H1 (cell line): Measurements from ENCODE around the gene CISTR. TPM values are rescaled to one million over a fixed set of nuclear protein-coding genes. Genes with fewer than 3 reads are reported as not detected.

ENCODE experiments used
- CTCF ChIA-PET: fragments of 300-600 bp; sonication (Branson Sonifier 250); formaldehyde crosslinking; loops from one replicate; lab custom pipeline; 2021; ENCODE audit not compliant: partially characterized antibody; lab: Charles Lee
- POLR2A ChIA-PET: fragments of 300-600 bp; sonication (Branson Sonifier 250); formaldehyde crosslinking; loops from one replicate; lab custom pipeline; 2021; ENCODE audit warnings: inconsistent platforms; ENCODE audit not compliant: partially characterized antibody; lab: Charles Lee
- DNase-seq, 2 experiments: peaks; one replicate each; pipeline versions ENCODE4 v3.0.0 to v3.0.0-alpha.2; 2010 to 2022; ENCODE audit warnings: low spot score in 2 of 2, low read depth in 1 of 2, mixed read lengths in 1 of 2
- FAIRE-seq: peaks from 2 replicates; lab custom pipeline; 2011; peaks lifted over from hg19 to GRCh38; lab: Jason Lieb, UNC
- H2AFZ ChIP-seq: 2 replicates; pipeline ENCODE4 v1.8.1; 2012; ENCODE audit warnings: low read length, inconsistent platforms
- H2AK5ac ChIP-seq: 2 replicates; pipeline ENCODE4 v1.6.1; 2013; ENCODE audit warnings: low read depth, low read length
- H2BK120ac ChIP-seq: replicated peaks from 2 replicates; pipeline ENCODE3; 2013; ENCODE audit warnings: low read depth, low read length, inconsistent platforms
- H2BK12ac ChIP-seq: 2 replicates; pipeline ENCODE4 v1.6.1; 2013; ENCODE audit warnings: low read depth, low read length
- H2BK15ac ChIP-seq: 2 replicates; pipeline ENCODE4 v1.6.1; 2013; ENCODE audit warnings: low read length
- H2BK20ac ChIP-seq: 2 replicates; pipeline ENCODE4 v1.6.1; 2013; ENCODE audit warnings: low read length
- H2BK5ac ChIP-seq: 2 replicates; pipeline ENCODE4 v1.6.1; 2013; ENCODE audit warnings: low read depth, low read length
- H3K14ac ChIP-seq: 2 replicates; pipeline ENCODE4 v1.6.1; 2013; ENCODE audit warnings: inconsistent platforms; ENCODE audit not compliant: insufficient read length
- H3K18ac ChIP-seq: 2 replicates; pipeline ENCODE4 v1.6.1; 2013; ENCODE audit warnings: low read length; ENCODE audit errors: extremely low read depth
- H3K23ac ChIP-seq: 2 replicates; pipeline ENCODE4 v1.6.1; 2013; ENCODE audit warnings: inconsistent platforms; ENCODE audit not compliant: insufficient read length
- H3K23me2 ChIP-seq: 2 replicates; pipeline ENCODE4 v1.6.1; 2013; ENCODE audit warnings: low read depth, low read length
- H3K27ac ChIP-seq: 2 replicates; pipeline ENCODE4 v1.6.1; 2011; ENCODE audit warnings: low read depth, low read length, inconsistent platforms
- H3K27me3 ChIP-seq, 4 experiments: replicated peaks in 1 of 4; 1 replicate in 1 of 4; 2 replicates in 3 of 4; pipeline versions ENCODE4 v1.6.1 to v1.8.1; 2011 to 2013; ENCODE audit warnings: low read length in 3 of 4, mild to moderate bottlenecking in 3 of 4, inconsistent platforms in 2 of 4, mixed read lengths in 2 of 4, moderate library complexity in 1 of 4; ENCODE audit not compliant: control insufficient read depth in 3 of 4, insufficient read depth in 3 of 4; ENCODE audit errors: extremely low read depth in 1 of 4
- H3K36me3 ChIP-seq, 4 experiments: 2 replicates each; pipeline versions ENCODE4 v1.6.1 to v1.8.1; 2011 to 2013; ENCODE audit warnings: mild to moderate bottlenecking in 4 of 4, low read length in 3 of 4, moderate library complexity in 2 of 4, control low read depth in 1 of 4, inconsistent platforms in 1 of 4; ENCODE audit not compliant: insufficient read depth in 4 of 4, control insufficient read depth in 2 of 4
- H3K4ac ChIP-seq: replicated peaks from 2 replicates; pipeline ENCODE3; 2013; ENCODE audit warnings: low read length, low read depth, mixed read lengths, inconsistent platforms; ENCODE audit not compliant: insufficient read length
- H3K4me1 ChIP-seq, 4 experiments: replicated peaks in 1 of 4; 1 replicate in 1 of 4; 2 replicates in 3 of 4; pipeline versions ENCODE4 v1.6.1 to v1.8.1; 2011 to 2013; ENCODE audit warnings: low read length in 3 of 4, inconsistent platforms in 2 of 4, mixed read lengths in 1 of 4; ENCODE audit not compliant: insufficient read depth in 4 of 4, control insufficient read depth in 3 of 4
- H3K4me2 ChIP-seq, 2 experiments: 2 replicates each; pipeline versions ENCODE4 v1.6.1 to v1.8.1; 2011 to 2013; ENCODE audit warnings: low read depth in 2 of 2, low read length in 2 of 2, control low read depth in 1 of 2, inconsistent platforms in 1 of 2, mild to moderate bottlenecking in 1 of 2; ENCODE audit not compliant: insufficient read depth in 1 of 2
- H3K4me3 ChIP-seq, 4 experiments: fragments of 200-600, 300-600 bp in 1 of 4; sonication (generic), shearing (Covaris generic), sonication (Bioruptor Twin) in 1 of 4; 2 replicates each; pipeline versions ENCODE4 v1.5.1 to v1.8.1; 2011 to 2016; ENCODE audit warnings: low read length in 4 of 4, low read depth in 3 of 4, control low read depth in 2 of 4, inconsistent platforms in 2 of 4, mild to moderate bottlenecking in 2 of 4, mixed read lengths in 1 of 4, moderate library complexity in 1 of 4; ENCODE audit not compliant: insufficient read depth in 2 of 4; ENCODE audit errors: extremely low read depth in 1 of 4
- H3K56ac ChIP-seq: replicated peaks from 2 replicates; pipeline ENCODE3; 2013; ENCODE audit warnings: low read depth, mild to moderate bottlenecking, mixed read lengths, low read length, inconsistent platforms; ENCODE audit not compliant: insufficient read length
- H3K79me1 ChIP-seq: 2 replicates; pipeline ENCODE4 v1.6.1; 2013; ENCODE audit warnings: low read depth, low read length, control low read depth
- H3K79me2 ChIP-seq, 2 experiments: 2 replicates each; pipeline versions ENCODE4 v1.6.1 to v1.8.1; 2012 to 2013; ENCODE audit warnings: low read length in 2 of 2, mild to moderate bottlenecking in 2 of 2, inconsistent platforms in 1 of 2; ENCODE audit not compliant: insufficient read depth in 2 of 2, control insufficient read depth in 1 of 2
- H3K9ac ChIP-seq, 4 experiments: replicated peaks in 1 of 4; 1 replicate in 1 of 4; 2 replicates in 3 of 4; pipeline versions ENCODE4 v1.6.1 to v1.8.1; 2011 to 2013; ENCODE audit warnings: low read depth in 3 of 4, low read length in 3 of 4, control low read depth in 2 of 4, mild to moderate bottlenecking in 2 of 4, moderate library complexity in 2 of 4, inconsistent platforms in 1 of 4; ENCODE audit errors: extremely low read depth in 1 of 4
- H3K9me3 ChIP-seq, 2 experiments: 2 replicates each; pipeline versions ENCODE4 v1.6.1 to v1.8.1; 2012 to 2013; ENCODE audit warnings: mild to moderate bottlenecking in 2 of 2, moderate library complexity in 2 of 2, control low read depth in 1 of 2, inconsistent platforms in 1 of 2, low read depth in 1 of 2, low read length in 1 of 2, mixed read lengths in 1 of 2; ENCODE audit not compliant: insufficient read depth in 2 of 2
- H4K20me1 ChIP-seq, 2 experiments: replicated peaks in 1 of 2; 2 replicates each; pipeline versions ENCODE3 to v1.8.1; 2011 to 2013; ENCODE audit warnings: inconsistent platforms in 2 of 2, low read length in 2 of 2, mild to moderate bottlenecking in 1 of 2; ENCODE audit not compliant: insufficient read depth in 2 of 2, control insufficient read depth in 1 of 2
- H4K5ac ChIP-seq: 2 replicates; pipeline ENCODE4 v1.6.1; 2013; ENCODE audit warnings: low read length, low read depth, mixed read lengths, inconsistent platforms; ENCODE audit not compliant: insufficient read length
- H4K8ac ChIP-seq: 2 replicates; pipeline ENCODE4 v1.8.0; 2013; ENCODE audit warnings: mild to moderate bottlenecking, moderate library complexity, low read length, inconsistent platforms; ENCODE audit not compliant: insufficient read depth; ENCODE audit errors: extremely low read depth
- H4K91ac ChIP-seq: replicated peaks from 2 replicates; pipeline ENCODE3; 2013; ENCODE audit warnings: low read length, mixed read lengths, inconsistent platforms; ENCODE audit not compliant: insufficient read length
- ASH2L ChIP-seq: fragments of 200-600, 300-600 bp; sonication (generic); IDR thresholded peaks from one replicate; pipeline ENCODE4 v1.7.1; 2017; ENCODE audit warnings: low read length
- CHD2 ChIP-seq: IDR thresholded peaks from 2 replicates; pipeline ENCODE4 v1.6.1; 2012; ENCODE audit warnings: low read length, improper control_type of control experiment
- CREB1 ChIP-seq: IDR thresholded peaks from 2 replicates; pipeline ENCODE4 v1.6.1; 2012; ENCODE audit warnings: inconsistent platforms
- EGR1 ChIP-seq: IDR thresholded peaks from 2 replicates; pipeline ENCODE4 v1.6.1; 2011; ENCODE audit warnings: low read depth, low read length, borderline replicate concordance
- EZH2 ChIP-seq: fragments of 200-600 bp; sonication (generic); IDR thresholded peaks from 2 replicates; pipeline ENCODE4 v1.7.1; 2012; ENCODE audit warnings: low read depth, mild to moderate bottlenecking, moderate library complexity, low read length, inconsistent platforms; ENCODE audit not compliant: severe bottlenecking
- KDM4A ChIP-seq: IDR thresholded peaks from one replicate; pipeline ENCODE4 v1.7.1; 2012; ENCODE audit warnings: low read depth, mild to moderate bottlenecking, moderate library complexity, low read length, inconsistent platforms; ENCODE audit not compliant: severe bottlenecking
- KDM5A ChIP-seq: fragments of 200-600 bp; IDR thresholded peaks from 2 replicates; pipeline ENCODE4 v1.7.1; 2012; ENCODE audit warnings: mild to moderate bottlenecking, low read length, inconsistent platforms, mixed read lengths
- MAFK ChIP-seq: IDR thresholded peaks from 2 replicates; pipeline ENCODE4 v1.6.1; 2012; ENCODE audit warnings: low read depth, mild to moderate bottlenecking, improper control_type of control experiment, low read length
- SP2 ChIP-seq: IDR thresholded peaks from 2 replicates; pipeline ENCODE4 v1.6.1; 2012; ENCODE audit warnings: mild to moderate bottlenecking, low read length, inconsistent platforms
- WGBS, 2 experiments: shearing (Covaris generic) in 1 of 2; methylation state at CpG; one replicate each; pipeline versions ENCODE4 v1.1.6 to v1.1.7; 2013 to 2015; ENCODE audit warnings: low lambda C conversion rate in 2 of 2, mixed read lengths in 2 of 2, inconsistent platforms in 1 of 2, low coverage in 1 of 2, missing lambda C conversion rate in 1 of 2; ENCODE audit not compliant: insufficient replicate concordance in 2 of 2, insufficient coverage in 1 of 2, insufficient read length in 1 of 2; ENCODE audit errors: extremely low coverage in 1 of 2, missing lambda C conversion rate in 1 of 2; 5-methylcytosine and 5-hydroxymethylcytosine counted together
- polyA plus RNA-seq, 7 experiments: library from polyadenylated mRNA; depleted of rRNA in 3 of 7; stranded (reverse) in 5 of 7; unstranded in 2 of 7; fragments of >200 nt in 5 of 7; fragments of 200-250 nt in 2 of 7; gene quantifications; 1 replicate in 5 of 7; 2 replicates in 1 of 7; 4 replicates in 1 of 7; pipeline versions ENCODE4 v1.2.1 to v1.2.3, GENCODE V29; 2011 to 2013; ENCODE audit warnings: missing spikeins in 2 of 7, mixed read lengths in 2 of 7
- total RNA-seq: library from RNA; stranded (reverse); fragmentation: NEBNext Ultra II Directional; extraction: Animal tissue kit (Norgen Biotek cat#: 25700); gene quantifications from 2 replicates; pipeline ENCODE4 v1.2.1, GENCODE V29; 2021

The CISTR gene
- total and polyA plus RNA-seq, 2 of the 8 experiments (the other 6 are each of a cell fraction or from before 2014, with no cell fraction given): not detected

DNA sequence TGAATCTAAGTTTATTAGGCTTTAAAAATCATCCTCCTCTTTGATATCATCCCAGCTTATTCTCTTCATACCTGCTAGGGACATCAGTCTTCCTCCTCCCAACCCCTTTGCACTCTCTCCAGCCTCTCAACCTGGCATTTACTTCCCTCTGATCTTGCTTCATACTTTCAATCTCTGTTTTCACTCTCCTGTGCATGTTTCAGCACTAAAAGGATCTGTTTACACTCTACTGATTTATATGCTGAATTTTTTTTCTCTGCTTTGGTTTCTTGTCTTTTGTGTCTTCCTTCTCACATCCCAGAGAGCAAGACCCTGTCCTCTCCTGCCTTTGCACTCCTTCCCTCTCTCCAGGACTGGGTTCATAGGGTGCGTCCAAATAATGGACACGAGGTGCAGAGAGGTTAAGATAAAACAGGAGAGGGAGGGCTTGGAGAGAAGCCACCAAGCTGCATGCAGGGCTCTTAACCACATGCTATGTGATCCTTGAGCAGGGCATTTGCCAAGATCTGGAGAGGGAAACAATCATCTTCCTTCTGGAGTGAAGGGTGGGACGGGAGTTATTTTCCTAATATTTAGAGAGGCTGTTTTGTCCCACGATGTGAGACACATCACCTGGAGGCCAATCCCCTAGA is 3.0 kb upstream of the CISTR start:
- 0 out of 2 replicates have a peak overlapping the region, but pooled peaks have one; percentile 8 for H2BK20ac ChIP-seq
- no peak overlapping the region for H2AK5ac ChIP-seq
- H2AFZ ChIP-seq: no peak overlapping the region
- no peak overlapping the region for H2BK120ac ChIP-seq
- DNase-seq (no peak), FAIRE-seq (no peak)
- H3K9ac ChIP-seq: no peak overlapping the region
- TF ChIP-seq CHD2 (no peak), MAFK (no peak), KDM5A (no peak), ASH2L (no peak), SP2 (no peak), EGR1 (no peak), CREB1 (no peak), EZH2 (no peak), KDM4A (no peak)
- H3K4ac ChIP-seq: no peak overlapping the region
- peak overlapping the region; percentile 29; the same call in 1 of the 2 replicates for H2BK12ac ChIP-seq
- no peak overlapping the region for H3K4me2 ChIP-seq
- peaks cover 16% of the 10 kb centered on the region; the same call in 1 of the 2 replicates for H3K23me2 ChIP-seq
- CTCF ChIA-PET: interaction anchor here (0.7 to 7.5 kb wide), 15 partner anchors 8 to 453 kb away, joined by 3 to 152 read pairs (median 4); no protein-coding TSS in a partner anchor
- no peaks in the 10 kb centered on the region for H3K36me3 ChIP-seq
- H3K79me1 ChIP-seq: no peaks in the 10 kb centered on the region
- H2BK15ac ChIP-seq: no peak overlapping the region
- no peak overlapping the region for H4K5ac ChIP-seq
- WGBS, 2 experiments: 65% methylated on average over 4 of the region's 4 CpGs; no CpG with 5 or more reads in 1 of the 2 experiments
- H4K8ac ChIP-seq: no peak overlapping the region
- no peak overlapping the region for H4K91ac ChIP-seq
- peak overlapping the region; percentile 8; the same call in 1 of the 2 replicates for H2BK5ac ChIP-seq
- POLR2A ChIA-PET: interaction anchor here (1.4 kb wide), 1 partner anchor 58 kb away, joined by 4 read pairs; no protein-coding TSS in a partner anchor
- no peak overlapping the region for H3K4me3 ChIP-seq
- H3K4me1 ChIP-seq: peaks cover 3 to 30% (median 12%) of the 10 kb centered on the region in 4 experiments
- H3K14ac ChIP-seq: no peak overlapping the region
- no peaks in the 10 kb centered on the region for H3K79me2 ChIP-seq
- no peak overlapping the region for H3K27ac ChIP-seq
- peaks cover 41 to 61% (median 56%) of the 10 kb centered on the region in 4 experiments for H3K27me3 ChIP-seq
- no peak overlapping the region for H3K23ac ChIP-seq
- H3K18ac ChIP-seq: peak overlapping the region; percentile 44; the same call in 1 of the 2 replicates
- peaks cover 0 to 3% of the 10 kb centered on the region in 2 experiments for H4K20me1 ChIP-seq
- no peaks in the 10 kb centered on the region for H3K9me3 ChIP-seq
- no peak overlapping the region for H3K56ac ChIP-seq
